GM18909 (cell line): ENCODE data around the gene PRDX2.
"Not testable (repeated sequence)": the region's sequence is repeated elsewhere in the genome, so short reads cannot be mapped to it uniquely, and the experiment has no call there.

Source experiments
- ATAC-seq: cut with Tn5 transposase; IDR thresholded peaks from one replicate; pipeline ENCODE4 v1.9.1; 2021; ENCODE audit warnings: mild to moderate bottlenecking; ENCODE audit not compliant: unreplicated experiment, poor library complexity

PRDX2 gene

GRCh38 chr19:12801466-12802266, at the start of gene PRDX2, which contains the start of gene THSD8:
TSS of gene PRDX2 (minus strand) at chr19:12801800. CDS start at chr19:12801261, 539 bp downstream.
TSS of gene THSD8 (plus strand) at chr19:12802069. CDS start at chr19:12802072, 3 bp downstream.
- peak; percentile 48 for ATAC-seq

DNA sequence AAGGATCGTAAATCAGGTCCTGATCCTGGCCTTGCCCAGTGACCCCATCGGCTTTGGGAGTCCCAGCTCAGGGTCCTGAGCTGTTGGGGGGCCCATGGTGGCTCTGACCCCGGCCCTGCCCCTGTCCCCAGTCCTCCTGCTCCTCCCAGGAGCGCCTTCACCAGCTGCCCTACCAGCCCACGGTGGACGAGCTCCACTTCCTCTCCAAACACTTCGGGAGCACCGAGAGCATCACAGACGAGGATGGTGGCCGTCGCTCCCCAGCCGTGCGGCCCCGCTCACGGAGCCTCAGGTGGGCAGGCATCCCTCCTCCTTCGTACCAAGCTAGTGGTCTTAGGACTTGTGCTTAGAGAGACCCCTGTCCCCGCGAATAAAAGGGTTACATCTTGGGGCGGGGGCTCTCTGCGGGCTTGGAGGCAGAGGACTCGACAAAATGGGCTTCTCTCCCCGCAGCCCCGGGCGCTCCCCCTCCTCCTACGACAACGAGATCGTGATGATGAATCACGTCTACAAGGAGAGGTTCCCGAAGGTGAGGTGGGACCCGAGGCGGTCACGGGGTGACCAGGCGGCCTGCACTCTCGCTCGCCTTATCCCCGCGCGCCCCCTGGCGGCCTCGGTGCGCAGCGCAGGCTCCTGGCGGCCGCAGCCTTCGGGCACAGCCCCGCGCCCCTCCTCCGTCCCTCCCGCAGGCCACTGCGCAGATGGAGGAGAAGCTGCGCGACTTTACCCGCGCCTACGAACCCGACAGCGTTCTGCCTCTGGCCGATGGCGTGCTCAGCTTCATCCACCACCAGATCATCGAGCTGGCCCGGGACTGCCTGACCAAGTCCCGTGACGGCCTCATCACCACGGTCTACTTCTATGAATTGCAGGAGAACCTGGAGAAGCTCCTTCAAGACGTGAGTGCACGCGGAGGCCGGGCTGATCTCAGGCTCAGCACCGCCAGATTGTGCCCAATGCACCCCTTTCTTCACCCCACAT, 45.8 kb upstream of the PRDX2 start:
- peak; percentile 65 for ATAC-seq

DNA sequence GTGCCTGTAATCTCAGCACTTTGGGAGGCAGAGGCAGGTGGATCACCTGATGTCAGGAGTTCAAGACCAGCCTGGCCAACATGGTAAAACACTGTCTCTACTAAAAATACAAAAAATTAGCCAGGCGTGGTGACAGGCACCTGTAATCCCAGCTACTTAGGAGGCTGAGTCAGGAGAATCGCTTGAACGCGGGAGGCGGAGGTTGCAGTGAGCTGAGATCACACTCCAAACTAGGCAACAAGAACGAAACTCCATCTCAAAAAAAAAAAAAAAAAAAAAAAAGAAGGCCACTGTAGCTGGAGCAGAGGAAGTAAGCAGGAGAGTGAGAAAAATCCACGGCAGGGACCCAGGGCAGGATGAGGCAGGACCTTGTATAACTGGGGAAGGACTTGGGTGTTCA, 45.0 kb upstream of the PRDX2 start:
- not testable (repeated sequence) for ATAC-seq

- ATAC-seq: no peak
Measured at GRCh38 chr19:12843999-12844732, 42.6 kb upstream of the PRDX2 start.

GRCh38 chr19:12843328-12843727, 41.7 kb upstream of the PRDX2 start:
- no peak for ATAC-seq

GRCh38 chr19:12842511-12842910, 40.9 kb upstream of the PRDX2 start:
- no peak for ATAC-seq

GRCh38 chr19:12841094-12841493, 39.5 kb upstream of the PRDX2 start:
- ATAC-seq: no peak

GRCh38 chr19:12840091-12841079, 38.8 kb upstream of the PRDX2 start:
- no peak for ATAC-seq

GRCh38 chr19:12838886-12839756, 37.5 kb upstream of the PRDX2 start:
- no peak for ATAC-seq

DNA sequence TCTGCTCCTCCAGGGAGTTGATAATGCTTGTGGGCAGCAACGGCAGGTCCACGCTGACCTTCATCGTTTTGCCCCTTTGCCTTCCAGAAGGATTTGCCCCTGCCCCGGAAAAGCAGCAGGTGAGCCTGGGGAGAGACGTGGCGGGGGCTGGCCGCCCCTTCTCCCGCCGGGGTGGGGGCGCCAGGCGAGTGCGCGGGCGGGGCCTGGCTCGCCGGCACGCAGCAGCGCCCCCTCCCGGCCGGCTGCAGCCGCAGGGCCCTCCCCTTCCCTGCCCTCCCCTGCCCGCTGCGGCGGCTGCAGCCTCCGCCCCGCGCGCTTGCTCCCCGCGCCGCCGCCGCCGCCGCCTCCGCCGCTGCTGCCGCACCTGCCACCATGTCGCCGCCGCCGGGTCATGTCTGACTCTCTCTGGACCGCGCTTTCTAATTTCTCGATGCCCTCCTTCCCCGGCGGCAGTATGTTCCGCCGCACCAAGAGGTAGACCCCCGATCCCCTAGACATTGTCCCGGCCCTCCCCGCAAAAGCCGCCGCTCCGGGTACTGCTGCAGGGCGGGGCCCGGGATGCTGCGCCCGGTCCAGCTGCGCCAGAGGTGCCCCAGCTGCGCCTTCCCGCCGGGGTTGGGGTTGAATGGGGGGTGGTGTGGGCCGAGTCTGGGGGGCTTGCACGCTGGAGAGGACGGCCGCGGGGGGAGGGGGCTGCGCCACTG, 36.7 kb upstream of the PRDX2 start, which contains the start of gene MAST1:
Gene MAST1 (plus strand): TSS at position 334 of the 704 bp plus-strand sequence. CDS start 58 bp downstream, at position 392.
- ATAC-seq: no peak

DNA sequence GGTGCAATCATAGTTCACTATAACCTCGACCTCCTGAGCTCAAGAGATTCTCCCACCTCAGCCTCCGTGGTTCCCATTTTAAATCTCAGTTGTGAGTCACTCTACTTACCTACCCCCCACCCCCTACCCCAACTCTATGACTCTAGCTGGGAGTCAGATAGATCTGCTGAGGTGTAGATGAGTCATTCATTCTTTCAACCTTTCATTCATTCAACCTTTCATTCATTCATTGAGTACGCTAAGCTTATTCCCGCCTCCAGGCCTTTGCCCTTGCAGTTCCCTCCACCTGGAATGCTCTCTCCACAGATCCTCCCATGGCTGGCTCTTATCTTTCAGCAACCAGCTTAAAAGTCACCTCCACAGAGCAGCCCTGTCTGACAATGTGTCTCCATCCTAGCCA, 35.6 kb upstream of the PRDX2 start:
- no peak for ATAC-seq

- no peak for ATAC-seq
Measured at GRCh38 chr19:12836529-12836863, 34.9 kb upstream of the PRDX2 start.

DNA sequence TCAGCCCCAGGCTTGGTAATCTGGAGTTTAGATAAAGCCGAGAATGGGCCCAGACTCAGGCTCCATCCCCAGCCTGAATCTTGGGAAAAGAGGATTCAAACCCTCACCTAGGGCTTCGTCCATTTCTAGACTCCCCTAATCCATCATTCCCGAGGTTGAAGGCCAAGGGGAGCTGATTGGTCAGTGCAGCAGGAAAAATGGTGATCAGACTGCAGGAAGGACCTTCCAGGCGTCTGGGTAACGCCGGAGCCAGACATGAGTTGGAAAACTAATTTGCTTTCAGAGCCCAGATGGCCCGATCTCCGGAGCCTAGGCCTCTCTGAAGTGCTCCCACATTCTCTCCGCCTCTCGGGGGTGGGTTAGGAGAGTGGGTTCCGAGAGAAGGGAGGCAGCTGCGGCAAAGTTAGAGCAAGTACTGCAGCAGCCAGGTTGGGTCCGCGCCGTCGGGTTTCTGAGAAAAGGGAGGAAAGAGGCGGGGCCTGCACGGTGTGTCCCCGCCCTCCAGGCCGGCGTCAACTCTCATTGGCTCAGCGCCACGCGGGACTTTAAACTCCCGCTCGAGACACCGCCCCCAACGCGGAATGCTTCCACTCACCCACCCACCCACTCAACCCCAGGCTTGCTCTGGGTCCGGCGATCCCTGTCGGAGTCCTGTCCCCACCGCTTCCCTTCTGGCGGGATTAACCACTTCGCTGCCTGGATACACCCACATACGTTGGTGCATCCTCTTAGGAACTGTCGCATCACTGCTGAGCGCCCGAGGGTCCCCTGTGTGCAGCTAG, 33.6 kb upstream of the PRDX2 start:
- no peak for ATAC-seq

GRCh38 chr19:12834566-12834943, 33.0 kb upstream of the PRDX2 start, which contains the start of gene RTBDN:
TSS of gene RTBDN (minus strand) at chr19:12834579. CDS start at chr19:12829979, 4,600 bp downstream.
- ATAC-seq: no peak

GRCh38 chr19:12833738-12834565, 32.4 kb upstream of the PRDX2 start:
- ATAC-seq: no peak

DNA sequence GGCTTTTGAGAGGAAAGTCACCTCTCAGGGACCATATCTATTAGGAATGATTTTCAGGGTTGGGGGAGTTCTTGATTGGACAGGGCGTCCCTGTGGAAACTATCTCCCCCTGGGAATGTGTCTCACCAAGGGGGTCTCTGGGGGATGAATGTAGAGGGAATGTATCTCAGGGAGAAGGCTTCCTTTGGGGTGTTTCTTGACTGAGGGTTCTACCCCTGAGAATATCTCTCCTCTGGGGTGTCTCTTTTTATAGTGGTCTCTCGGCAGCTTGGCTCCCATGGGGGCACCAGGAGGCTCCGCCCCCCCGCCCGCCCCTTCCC, 31.8 kb upstream of the PRDX2 start:
- ATAC-seq: no peak
